Measurements from ENCODE around the gene STUM.

STUM gene

GRCh38 chr1:226656201-226656600 is 107.6 kb downstream of the STUM start:
- DNase-seq = peak in 1 of 2 experiments; percentile 29

- peak; percentile 59 to 73 for DNase-seq
Measured at GRCh38 chr1:226656601-226657277, 108.2 kb downstream of the STUM start.

GRCh38 chr1:226657895-226658545 is 109.5 kb downstream of the STUM start:
- DNase-seq = peak in 1 of 2 experiments; percentile 45

- no peak for DNase-seq
Measured at GRCh38 chr1:226658546-226659125, 110.1 kb downstream of the STUM start.

Data from SHP77 (cell line).